Renal pelvis (tissue), 4 donors: ENCODE measurements around the gene RESP18. TPM values are rescaled to one million over a fixed set of nuclear protein-coding genes. Genes with fewer than 3 reads are reported as not detected.
"Not testable (repeated sequence)": the region's sequence is repeated elsewhere in the genome, so short reads cannot be mapped to it uniquely, and the experiment has no call there.

Experiments used
- DNase-seq: peaks from one replicate; pipeline ENCODE4 v3.0.0-alpha.2; 2013
- polyA plus RNA-seq, 3 donors: library from polyadenylated mRNA; unstranded; fragments of 120-200 nt; gene quantifications; one replicate each; pipeline ENCODE4 v1.2.1, GENCODE V29; 2013; ENCODE audit not compliant: insufficient read length in 3 of 3

Gene RESP18
- polyA plus RNA-seq, 3 donors, result not detected

DNA sequence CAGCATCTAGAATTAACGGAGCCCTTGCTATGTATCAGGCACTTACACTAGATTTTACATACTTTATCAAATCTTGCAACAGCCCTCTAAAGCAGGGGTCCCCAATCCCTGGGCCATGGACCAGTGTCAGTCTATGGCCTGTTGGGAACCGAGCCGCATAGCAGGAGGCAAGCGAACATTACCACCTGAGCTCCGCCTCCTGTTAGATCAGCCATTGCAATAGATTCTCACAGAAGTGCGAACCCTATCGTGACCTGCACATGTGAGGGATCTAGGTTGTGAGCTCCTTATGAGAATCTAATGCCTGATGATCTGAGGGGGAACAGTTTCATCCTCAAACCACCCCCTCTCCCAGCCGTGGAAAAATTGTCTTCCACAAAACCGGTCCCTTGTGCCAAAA is 39.9 kb downstream of the RESP18 start:
- no peak for DNase-seq

DNA sequence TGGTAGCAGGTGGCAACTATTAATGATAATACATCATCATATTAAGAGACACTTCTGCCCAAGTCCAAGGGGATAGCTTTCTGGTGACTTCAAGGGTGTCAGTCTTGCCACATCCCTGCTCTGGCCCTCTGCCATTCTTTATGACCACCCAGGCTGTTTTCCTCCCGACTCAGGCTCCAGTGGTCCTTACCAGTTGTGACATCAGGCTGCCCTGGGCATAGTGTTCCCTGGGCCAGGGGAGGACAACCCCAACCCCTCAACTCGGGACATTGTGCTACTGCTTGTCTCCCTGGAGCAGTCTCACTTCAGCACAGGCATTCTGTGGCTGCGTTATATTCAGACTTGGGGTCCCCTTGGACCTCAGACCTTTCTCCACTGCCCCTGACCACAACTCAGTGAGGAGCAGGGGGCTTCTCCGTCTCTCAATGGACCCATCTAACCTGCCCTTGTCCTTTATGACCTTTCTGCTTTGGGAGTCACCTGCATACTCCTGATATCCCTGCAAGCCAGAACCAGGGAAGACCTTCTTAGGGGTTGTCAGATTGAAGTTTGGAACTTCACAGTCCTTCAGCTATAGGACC is 40.5 kb downstream of the RESP18 start:
- DNase-seq, result no peak

DNA sequence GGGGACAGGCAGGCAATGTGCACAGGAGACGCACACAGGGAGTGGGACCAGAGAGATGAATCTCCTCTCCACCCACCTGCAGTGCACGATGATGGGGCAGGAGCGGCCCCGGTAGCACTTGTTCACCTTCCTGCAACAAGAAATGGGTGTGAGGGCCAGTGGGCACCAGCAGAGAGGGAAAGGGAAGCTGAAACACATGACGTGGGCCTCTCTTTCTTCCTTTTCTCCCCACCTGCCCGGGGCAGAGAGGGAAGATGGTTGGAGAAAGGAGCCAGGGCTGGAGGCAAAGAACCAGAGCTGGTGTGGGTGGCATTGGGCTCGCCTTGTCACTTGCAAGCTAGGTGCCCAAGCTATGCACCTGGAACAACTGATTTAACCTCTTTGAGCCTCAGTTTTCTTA is 41.1 kb downstream of the RESP18 start:
- no peak for DNase-seq

DNA sequence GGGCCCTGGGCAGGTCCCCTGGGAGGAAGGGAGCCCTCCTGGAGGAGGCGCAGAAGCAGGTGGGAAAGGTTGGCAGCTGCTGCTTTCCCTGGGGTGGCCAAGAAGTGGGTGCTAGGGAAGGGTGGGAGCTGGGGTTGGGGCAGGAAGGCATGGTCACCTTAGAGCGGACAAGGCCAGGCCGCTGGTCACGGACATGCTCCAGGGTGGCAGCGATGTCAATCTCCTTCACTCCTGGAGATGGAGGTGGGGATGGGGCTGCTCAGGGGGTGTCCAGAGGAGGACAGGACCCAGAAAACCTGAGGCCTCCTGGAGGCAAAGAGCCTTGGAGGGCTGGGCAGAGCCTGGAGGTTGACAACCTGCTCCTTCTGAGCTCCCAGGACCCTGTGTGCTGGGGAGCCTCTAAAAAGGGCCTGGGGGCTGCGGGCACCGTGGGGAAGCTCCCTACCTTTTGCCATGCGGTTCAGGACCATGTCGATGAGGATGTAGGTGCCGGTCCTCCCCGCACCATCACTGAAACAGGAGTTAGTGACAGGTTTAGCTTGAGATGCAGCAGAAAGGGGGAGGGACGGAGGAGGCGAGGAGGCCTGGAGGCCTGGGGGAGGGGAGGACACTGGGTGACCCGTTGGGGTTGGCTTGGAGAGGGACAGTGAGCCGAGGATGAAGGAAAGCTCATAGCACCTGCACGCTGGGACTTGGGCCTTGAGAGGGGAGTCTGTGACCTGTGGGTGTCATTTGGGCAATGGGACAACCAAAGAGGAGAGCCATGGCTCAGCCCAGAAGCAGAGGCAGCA is 42.0 kb downstream of the RESP18 start:
- DNase-seq, result no peak

DNA sequence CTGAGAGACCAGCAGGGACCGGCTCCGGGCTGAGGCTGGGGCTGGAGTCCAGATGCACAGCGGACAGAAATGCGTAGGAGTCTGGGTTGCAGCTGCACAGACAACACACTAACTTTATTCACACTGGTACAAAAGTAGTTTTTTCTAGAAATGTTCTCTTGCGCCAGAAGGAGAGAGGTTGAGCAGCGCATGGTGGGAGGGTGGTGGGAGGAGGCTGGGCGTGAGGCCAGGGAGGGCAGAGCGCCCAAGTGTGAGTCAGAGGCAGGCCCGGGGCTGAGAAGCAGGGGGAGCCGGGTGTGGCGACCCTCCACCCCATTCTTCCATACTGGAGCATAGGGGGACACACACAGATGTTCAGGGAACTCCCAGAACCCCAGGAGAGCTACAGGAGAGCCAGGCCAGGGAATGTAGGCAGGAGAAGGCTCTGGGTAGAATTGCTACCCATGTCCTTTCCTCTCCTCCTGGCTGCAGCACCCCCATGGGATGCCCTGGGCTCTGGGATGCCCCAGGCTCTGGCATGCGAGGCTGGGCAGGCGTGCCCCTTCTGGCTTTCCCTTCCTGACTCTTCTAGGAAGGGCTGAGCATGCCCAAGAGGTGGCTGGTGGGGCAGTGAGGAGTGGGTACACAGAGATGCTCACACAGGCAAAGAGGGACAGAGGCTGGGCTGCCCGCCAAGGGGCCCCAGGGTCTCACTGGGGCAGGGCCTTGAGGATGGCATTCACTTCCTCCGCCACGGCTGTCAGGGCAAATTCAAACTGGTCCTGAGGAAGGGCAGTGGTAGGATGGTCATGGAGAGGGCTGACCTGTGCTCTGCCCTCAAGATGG is 42.8 kb downstream of the RESP18 start:
- no peak for DNase-seq

DNA sequence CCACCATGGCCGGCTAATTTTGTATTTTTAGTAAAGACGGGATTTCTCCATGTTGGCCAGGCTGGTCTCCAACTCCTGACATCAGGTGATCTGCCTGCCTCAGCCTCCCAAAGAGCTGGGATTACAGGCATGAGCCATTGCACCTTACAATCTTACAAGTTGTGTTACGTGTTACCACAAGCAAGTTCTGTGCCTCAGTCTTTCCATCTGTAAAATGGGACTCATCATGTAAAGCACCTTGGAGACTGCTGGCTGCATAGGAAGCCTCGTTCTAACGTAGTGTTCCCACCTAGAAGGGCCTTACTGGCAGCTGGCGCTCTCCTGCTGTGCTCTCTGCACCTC is 43.4 kb downstream of the RESP18 start:
- DNase-seq, result no peak

DNA sequence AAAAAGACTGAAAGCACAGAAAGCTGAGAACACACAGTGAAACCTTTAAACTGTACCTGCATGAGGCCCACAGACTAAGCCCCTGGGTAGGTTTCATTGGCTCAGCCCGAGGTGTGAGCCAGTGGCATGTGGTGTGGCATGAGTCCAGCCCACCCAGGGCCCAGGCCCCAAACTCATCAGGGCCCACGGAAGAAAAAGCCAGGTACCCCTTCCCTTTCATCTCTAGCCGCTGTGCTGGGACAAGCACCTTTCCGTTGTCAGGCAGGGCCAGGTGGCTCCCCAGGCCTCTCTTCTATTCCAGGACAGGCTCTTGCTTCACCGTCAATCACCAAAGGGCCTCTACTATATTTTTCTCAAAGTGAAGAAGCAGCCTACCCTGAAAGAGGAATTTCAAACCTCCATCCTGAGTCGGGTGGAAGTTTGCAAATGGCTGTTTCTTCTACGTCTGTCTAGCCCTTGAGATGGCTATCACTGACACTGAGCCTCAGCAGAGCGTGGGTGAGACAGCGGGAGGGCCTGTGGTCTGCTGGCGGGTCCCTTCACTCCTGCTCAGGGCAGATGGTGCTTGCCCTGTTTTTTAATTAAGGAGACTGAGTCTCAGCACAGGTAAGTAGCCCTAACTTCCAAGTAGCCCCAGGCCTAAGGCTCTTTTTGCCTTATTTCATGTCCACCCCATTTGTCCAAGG is 44.8 kb downstream of the RESP18 start:
- no peak for DNase-seq

DNA sequence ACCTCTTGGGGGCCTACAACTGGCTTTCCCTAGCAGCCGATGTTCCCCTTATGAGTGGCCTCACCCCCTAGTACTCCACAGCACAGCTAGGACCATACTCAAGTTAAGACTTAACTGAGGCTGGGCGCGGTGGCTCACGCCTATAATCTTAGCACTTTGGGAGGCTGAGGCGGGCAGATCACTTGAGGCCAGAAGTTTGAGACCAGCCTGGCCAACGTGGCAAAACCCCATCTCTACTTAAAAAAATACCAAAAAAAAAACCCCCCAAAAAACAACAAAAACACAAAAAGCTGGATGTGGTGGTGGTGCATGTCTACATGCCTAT is 45.5 kb downstream of the RESP18 start:
- DNase-seq, result not testable (repeated sequence)

DNA sequence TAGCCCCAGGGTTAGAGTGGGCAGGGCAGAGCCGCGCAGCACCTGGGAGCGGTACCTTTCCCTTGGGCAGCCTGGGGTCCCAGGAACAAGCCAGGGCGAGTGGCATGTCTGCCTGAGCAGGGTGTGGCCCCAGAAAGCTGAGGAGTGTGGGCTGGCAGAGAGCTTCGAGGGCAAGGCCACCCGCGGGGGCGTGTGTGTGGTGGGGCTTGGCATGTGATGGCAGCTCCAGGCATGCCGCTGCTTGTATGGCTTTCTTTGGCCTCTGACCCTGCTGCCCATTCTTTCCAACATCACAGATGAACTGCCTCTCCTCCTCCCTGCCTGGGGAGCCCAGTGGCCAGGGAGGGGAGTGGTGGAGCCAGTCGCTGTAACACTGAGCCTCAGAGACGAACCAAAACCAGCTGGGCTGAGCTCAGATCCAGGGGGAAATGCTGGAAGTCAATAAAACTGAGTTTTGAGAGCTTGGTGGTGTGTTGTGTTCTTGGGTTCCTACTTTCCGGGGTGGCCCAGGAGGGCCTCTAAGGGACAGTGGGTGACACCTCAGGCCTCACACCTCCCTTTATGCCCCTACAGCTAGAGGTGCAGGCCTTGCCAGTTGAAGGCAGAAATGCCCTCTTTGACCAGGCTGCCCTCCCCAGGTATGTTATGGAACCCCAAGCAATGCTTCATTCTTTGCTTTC is 46.0 kb downstream of the RESP18 start:
- DNase-seq, result no peak

DNA sequence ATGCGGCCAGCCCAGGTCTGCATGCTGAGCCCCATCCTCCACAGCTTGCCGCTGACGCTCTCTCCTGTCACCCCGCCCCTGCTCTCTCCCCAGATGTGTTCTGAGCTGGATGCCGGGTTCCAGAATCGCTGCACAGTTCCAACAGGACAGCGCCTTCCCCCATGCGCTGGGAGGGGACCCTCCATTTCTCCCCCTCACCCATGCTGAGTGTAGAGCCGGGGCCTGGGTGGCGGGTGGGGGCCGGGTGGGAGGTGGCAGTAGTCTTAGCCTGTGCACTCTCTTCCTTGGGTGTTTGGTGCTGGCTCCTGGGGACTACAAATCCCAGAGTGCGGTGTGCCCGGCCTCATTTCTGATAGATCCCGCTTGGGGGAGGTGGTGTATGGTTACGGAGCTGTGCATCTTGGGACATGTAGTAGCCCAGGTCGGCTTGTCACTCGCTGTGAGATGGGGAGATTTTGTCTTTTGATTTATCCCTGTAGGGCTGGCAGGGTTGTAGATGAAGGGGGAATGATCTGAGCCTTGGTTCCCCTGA is 46.6 kb downstream of the RESP18 start:
- peak; percentile 61 for DNase-seq

DNA sequence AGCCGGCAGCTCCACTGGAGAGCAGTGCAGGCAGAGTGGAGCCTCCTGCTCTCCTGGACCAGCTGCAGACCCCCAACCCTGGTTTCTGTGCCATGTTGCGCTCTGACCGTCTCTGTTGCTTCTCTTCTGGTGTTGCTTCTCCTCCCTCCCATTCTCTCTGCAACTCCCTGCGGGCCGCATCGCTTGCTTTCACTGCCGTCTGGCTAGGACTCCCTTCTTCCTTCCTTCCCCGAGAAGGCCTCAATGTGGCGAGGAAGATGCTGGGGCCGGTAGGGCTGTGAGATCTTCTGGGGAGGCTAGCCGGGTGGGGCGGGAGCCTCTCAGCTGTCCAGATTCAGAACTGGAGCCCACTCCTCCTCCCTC is 47.2 kb downstream of the RESP18 start:
- no peak for DNase-seq

DNA sequence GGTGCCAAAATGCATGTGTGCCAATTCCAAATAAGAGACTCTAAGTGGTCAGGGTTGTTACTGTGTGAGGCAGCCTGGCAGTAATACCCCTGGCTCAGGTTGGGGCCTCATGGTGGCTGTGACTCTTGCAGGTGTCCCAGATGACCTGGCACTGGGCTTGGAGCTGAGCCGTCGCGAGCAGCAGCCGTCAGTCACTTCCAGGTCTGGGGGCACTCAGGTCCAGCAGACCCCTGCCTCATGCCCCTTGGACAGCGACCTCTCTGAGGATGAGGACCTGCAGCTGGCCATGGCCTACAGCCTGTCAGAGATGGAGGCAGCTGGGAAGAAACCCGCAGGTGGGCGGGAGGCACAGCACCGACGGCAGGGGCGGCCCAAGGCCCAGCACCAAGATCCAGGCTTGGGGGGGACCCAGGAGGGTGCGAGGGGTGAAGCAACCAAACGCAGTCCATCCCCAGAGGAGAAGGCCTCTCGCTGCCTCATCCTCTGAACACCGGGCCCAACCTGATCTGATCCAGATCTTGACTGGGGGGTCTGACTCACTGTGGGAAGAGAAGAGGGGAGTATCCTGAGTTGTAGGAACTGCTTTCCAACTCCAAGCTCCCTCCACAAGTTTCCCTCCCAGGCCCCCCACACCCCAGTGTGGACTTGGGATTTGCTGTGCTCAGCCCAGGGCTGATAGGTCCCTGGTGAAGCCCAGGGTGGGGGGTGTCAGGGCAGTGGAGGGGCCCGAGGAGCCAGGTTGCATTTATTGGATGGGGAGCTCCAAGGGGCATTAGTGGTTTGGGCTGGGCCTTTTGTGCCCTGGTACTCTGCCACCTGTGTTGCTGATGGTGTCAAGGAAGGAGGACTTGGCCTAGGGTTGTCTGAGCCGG is 47.8 kb downstream of the RESP18 start:
- DNase-seq, result no peak

DNA sequence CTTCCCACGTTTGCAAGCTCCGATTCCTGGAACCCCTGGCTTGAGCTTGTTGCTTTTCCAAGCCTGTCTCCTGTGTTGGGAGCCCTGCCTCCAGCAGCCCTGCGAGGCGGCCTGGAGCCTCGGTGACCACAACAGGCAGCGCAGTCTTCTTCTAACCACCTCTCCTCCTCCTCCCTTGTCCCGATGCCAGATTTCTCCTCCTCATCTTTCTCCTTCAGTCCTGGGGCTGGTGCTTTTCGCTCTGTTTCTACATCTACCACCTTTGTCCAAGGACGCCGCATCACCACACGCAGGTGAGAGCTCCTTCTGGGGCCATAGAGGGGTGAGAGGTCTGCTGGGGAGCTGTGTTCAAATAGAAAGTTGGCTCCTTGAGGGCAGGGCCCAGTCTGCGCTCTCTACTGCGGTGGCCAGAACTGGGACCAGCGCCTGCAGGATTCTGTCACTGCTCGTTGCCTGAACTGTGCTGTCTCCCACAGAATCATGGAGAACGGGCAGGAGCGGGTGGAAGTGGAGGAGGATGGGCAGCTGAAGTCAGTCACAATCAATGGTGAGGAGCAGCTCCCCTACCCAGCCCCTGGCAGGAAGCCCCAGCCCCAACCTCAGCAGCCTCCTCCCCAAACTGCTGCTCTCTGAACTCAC is 49.5 kb downstream of the RESP18 start:
- no peak for DNase-seq

DNA sequence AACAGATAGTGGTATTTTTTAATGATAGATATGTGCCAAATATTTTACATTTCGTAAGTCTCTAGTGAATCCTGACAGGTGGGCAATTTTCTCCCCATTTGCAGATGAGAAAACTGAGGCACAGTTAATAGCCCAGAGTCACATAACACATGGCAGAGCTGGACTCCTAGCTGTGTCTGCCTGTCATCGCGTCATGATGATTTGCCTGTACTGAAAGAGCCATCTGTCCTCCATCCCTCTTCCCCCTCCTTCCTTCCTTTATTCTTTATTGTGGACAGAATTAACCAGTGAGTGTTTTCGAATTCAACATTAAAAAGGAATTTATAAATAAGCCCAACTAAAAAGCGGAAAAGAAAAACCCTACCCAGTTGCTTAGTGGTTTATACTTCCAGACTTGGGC is 50.2 kb downstream of the RESP18 start:
- no peak for DNase-seq

DNA sequence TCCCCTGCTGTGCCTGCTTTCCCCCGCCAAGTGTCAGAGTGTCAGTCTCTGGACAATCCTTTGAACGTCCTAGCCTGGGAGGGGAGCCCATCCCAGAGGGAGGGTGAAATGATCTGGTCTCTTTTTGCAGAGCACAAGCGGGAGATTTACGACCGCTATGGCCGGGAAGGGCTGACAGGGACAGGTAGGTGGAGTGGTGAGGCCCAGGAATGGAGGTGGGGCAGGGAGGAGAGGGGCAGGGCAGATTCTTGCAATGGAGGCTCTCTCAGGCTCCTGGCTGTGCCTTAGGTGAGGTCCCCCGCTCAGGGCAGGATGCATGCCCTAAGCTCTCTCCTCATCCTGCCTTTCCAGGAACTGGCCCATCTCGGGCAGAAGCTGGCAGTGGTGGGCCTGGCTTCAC is 51.0 kb downstream of the RESP18 start:
- no peak for DNase-seq

DNA sequence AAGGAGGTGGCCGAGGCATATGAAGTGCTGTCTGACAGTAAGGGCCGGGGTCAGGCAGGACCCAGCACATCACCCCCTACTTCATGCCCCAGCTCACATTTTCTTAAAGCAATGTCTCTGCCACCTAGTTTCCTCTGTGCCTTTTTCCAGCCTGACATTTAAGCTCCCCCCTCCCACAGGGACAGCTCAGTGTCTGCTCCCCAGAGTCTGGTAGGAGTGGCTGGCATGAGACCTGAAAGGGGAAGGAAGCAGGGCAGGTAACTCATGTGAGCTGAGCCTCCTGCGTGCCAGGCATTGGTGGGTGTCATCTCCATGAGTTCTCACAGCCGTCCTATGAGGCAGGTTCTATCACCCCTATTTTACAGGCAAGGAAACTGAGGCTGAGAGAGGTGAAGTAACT is 51.9 kb downstream of the RESP18 start:
- DNase-seq, result no peak

DNA sequence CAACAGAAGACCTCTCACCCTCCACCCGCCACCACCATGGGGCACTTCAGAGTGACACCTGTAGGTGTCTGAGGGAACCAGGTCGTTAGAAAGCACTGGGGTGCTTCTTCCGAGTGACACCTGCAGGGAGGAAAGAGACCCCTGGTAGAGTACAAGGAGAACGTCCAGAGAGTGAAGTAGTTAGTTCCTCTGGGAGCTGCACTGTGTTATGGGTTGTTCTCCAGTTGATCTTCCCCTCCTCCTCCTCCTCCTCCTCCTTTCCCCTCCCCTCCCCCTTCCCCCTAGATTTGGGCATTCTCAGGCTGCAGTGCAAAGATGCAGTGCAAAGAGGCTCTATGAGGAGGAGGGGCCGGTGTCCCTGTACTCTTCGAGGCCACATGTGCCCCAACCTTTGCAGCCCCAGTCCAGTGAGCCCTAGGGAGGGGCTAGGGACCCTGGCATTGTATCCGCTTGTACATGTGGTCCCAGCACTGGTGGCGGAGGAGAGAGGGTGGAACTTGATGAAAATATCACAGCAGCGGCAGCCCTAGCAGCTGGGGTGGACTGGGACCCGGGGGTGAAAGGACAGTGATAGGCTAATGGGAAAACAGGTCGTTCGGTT is 52.5 kb downstream of the RESP18 start:
- no peak for DNase-seq

DNA sequence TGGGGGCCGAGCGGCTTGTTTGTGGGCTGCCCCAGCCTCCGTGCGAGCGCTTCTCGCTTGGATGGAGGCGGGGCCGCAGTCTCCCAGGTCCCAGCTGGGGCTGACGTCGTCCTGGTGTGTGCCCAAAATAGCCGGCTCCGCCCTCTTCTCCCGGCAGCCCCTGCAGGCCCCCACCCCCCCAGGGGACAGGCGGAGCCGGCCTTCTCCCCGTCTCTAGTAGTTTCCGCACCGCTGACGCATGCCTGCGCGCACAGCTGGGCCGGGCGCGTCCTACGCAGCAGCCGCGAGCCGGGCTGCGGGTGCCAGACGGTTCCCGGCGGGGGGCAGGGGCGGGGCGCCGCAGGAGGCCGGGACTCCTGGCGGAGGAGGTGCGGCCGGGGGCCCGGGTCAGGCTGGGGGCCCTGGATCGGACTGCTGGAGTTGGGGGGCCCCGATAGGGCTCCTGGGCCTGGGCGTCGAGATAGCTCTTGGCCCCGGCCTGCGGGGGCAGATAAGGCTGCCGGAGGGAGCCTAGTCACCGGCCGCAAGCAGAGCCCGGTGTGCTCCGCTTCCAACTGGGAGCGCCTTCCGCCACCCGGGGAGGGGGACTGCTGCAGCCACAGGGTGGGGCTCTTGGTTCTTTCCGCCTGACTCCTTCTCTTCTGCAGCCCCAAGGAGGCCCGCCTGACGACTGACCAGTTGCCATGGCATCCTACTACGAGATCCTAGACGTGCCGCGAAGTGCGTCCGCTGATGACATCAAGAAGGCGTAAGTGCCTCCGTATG is 53.2 kb downstream of the RESP18 start, which contains the start of gene DNAJB2:
Gene DNAJB2 (plus strand): TSS at position 216 of the 765 bp plus-strand sequence. CDS start 468 bp downstream, at position 684.
- peak; percentile 97 for DNase-seq

DNA sequence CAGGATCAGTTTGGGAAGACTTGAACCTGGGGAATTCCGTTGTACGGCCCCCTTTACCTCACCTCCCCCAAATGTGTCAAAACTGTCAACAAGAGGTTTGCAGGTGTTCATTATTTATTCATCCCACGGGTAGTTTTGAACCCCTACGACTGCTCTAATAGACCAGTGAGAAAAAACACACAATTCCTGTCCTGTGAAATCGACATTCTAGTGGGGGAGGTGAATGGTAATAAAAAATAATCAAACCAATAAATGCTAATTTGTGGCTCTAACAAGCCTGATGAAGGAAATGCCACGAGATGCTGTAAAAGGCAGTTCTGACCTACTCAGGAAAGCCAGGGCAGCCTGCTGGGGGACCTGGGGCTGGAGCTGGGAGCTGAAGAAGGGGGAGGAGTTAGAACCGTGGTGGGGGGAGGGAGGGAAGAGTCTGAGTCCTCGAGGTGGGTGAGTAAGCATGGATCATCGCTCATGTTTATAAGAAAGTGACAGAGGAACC is 53.8 kb downstream of the RESP18 start:
- DNase-seq, result no peak
